WTC11 (cell line): Measurements from ENCODE around the gene AFAP1L1.

Experiments
- ATF2 ChIP-seq: sonication (generic); formaldehyde crosslinking; IDR thresholded peaks from 2 replicates; pipeline ENCODE4 v1.8.1; 2022; ENCODE audit warnings: low read depth, missing genetic modification reagents, borderline replicate concordance
- ATF3 ChIP-seq: sonication (generic); formaldehyde crosslinking; conservative IDR thresholded peaks from 2 replicates; pipeline ENCODE4 v1.8.1; 2022; ENCODE audit warnings: mild to moderate bottlenecking, missing genetic modification reagents
- CTCF ChIP-seq: fragments of 200-600 bp; IDR thresholded peaks from 2 replicates; pipeline ENCODE4 v1.8.0; 2022; ENCODE audit warnings: antibody characterized with exemption
- FOXJ3 ChIP-seq: sonication (generic); formaldehyde crosslinking; IDR thresholded peaks from 2 replicates; pipeline ENCODE4 v1.9.0; 2021; ENCODE audit warnings: missing genetic modification reagents, mild to moderate bottlenecking, borderline replicate concordance
- JUN ChIP-seq: sonication (generic); formaldehyde crosslinking; IDR thresholded peaks from 2 replicates; pipeline ENCODE4 v1.8.0; 2023; ENCODE audit warnings: mild to moderate bottlenecking, missing genetic modification reagents
- MLX ChIP-seq: sonication (generic); formaldehyde crosslinking; IDR thresholded peaks from 2 replicates; pipeline ENCODE4 v1.8.1; 2023; ENCODE audit warnings: mild to moderate bottlenecking, missing genetic modification reagents, moderate library complexity
- SP1 ChIP-seq: sonication (generic); formaldehyde crosslinking; conservative IDR thresholded peaks from 2 replicates; pipeline ENCODE4 v1.8.1; 2022; ENCODE audit warnings: missing genetic modification reagents
- TEAD1 ChIP-seq: sonication (generic); formaldehyde crosslinking; IDR thresholded peaks from 2 replicates; pipeline ENCODE4 v1.8.0; 2022; ENCODE audit warnings: mild to moderate bottlenecking, missing genetic modification reagents
- ZNF121 ChIP-seq: sonication (generic); formaldehyde crosslinking; IDR thresholded peaks from 2 replicates; pipeline ENCODE4 v1.8.0; 2023; ENCODE audit warnings: missing genetic modification reagents

GRCh38 chr5:149300441-149300840, 28.8 kb downstream of the AFAP1L1 start:
- no peak for TF ChIP-seq CTCF
- TF ChIP-seq JUN = no peak
- no peak for TF ChIP-seq TEAD1 (CRISPR knock-in tag)
- no peak for TF ChIP-seq ZNF121 (CRISPR knock-in tag)
- TF ChIP-seq FOXJ3 (CRISPR knock-in tag) = no peak
- TF ChIP-seq ATF3 (CRISPR knock-in tag) = no peak
- TF ChIP-seq SP1 (CRISPR knock-in tag) = no peak
- TF ChIP-seq MLX (CRISPR knock-in tag) = no peak
- TF ChIP-seq ATF2 (CRISPR knock-in tag) = no peak
